Activated B cell treated with CpG ODN at 0.5 μM for 24 hours (primary cell): ENCODE data around the gene ADAMTS16. TPM values are rescaled to one million over a fixed set of nuclear protein-coding genes. Genes with fewer than 3 reads are reported as not detected.

ENCODE experiments used
- ATAC-seq: fragments of 200-7000 bp; cut with Tn5 transposase; one replicate; pipeline ENCODE4 v1.10.0; 2021; ENCODE audit warnings: low read depth, mild to moderate bottlenecking, moderate library complexity
- CTCF ChIA-PET: fragments of 350-600 bp; sonication (Branson Sonifier 250); formaldehyde crosslinking; loops from one replicate; lab custom pipeline; 2021; ENCODE audit warnings: antibody characterized with exemption; lab: Charles Lee
- POLR2A ChIA-PET: fragments of 350-600 bp; sonication (Branson Sonifier 250); formaldehyde crosslinking; loops from one replicate; lab custom pipeline; 2021; ENCODE audit warnings: antibody characterized with exemption; lab: Charles Lee
- DNase-seq: peaks from one replicate; pipeline ENCODE4 v3.0.0; 2022
- H3K27ac Mint-ChIP-seq: one replicate; pipeline ENCODE4 v1.8.0; 2020; ENCODE audit warnings: mixed read lengths
- H3K27me3 Mint-ChIP-seq: one replicate; pipeline ENCODE4 v1.8.0; 2021; ENCODE audit warnings: mixed read lengths
- H3K36me3 Mint-ChIP-seq: one replicate; pipeline ENCODE4 v1.8.0; 2021; ENCODE audit warnings: low read depth, mixed read lengths
- H3K4me1 Mint-ChIP-seq: one replicate; pipeline ENCODE4 v1.8.0; 2021; ENCODE audit warnings: mixed read lengths
- H3K4me3 Mint-ChIP-seq: one replicate; pipeline ENCODE4 v1.8.0; 2020; ENCODE audit warnings: mild to moderate bottlenecking, mixed read lengths
- H3K9me3 Mint-ChIP-seq: one replicate; pipeline ENCODE4 v1.8.0; 2020; ENCODE audit warnings: mixed read lengths
- CTCF ChIP-seq: fragments of 200-600 bp; IDR thresholded peaks from one replicate; pipeline ENCODE4 v1.8.0; 2022; ENCODE audit warnings: antibody characterized with exemption, mild to moderate bottlenecking
- intact Hi-C: fragments of 100-400 bp; cut with micrococcal nuclease; formaldehyde crosslinking; loops from one replicate; pipeline ENCODE4 v1.15.1; 2024
- total RNA-seq: library from RNA; stranded (reverse); gene quantifications from 2 replicates; pipeline ENCODE4 v1.2.3, GENCODE V29; 2022

The ADAMTS16 gene
- total RNA-seq, 1 donor from 2014 or later = not detected

GRCh38 chr5:5316334-5316733, 176.2 kb downstream of the ADAMTS16 start:
- ATAC-seq (no peak), DNase-seq (no peak)
- ChIA-PET POLR2A (no interaction called here), CTCF (no interaction called here)
- no peak overlapping the region for H3K4me3 Mint-ChIP-seq
- intact Hi-C loops = no loop called here
- no peak overlapping the region for H3K27ac Mint-ChIP-seq
- no peaks in the 10 kb centered on the region for H3K4me1 Mint-ChIP-seq
- no peaks in the 10 kb centered on the region for H3K27me3 Mint-ChIP-seq
- H3K9me3 Mint-ChIP-seq = peaks cover 11% of the 10 kb centered on the region
- no peak for TF ChIP-seq CTCF
- no peaks in the 10 kb centered on the region for H3K36me3 Mint-ChIP-seq

GRCh38 chr5:5317976-5318375, 177.8 kb downstream of the ADAMTS16 start:
- no peaks in the 10 kb centered on the region for H3K4me1 Mint-ChIP-seq
- no peaks in the 10 kb centered on the region for H3K27me3 Mint-ChIP-seq
- ATAC-seq = no peak
- no peak overlapping the region for H3K27ac Mint-ChIP-seq
- CTCF ChIA-PET = no interaction called here
- H3K36me3 Mint-ChIP-seq = no peaks in the 10 kb centered on the region
- POLR2A ChIA-PET = no interaction called here
- peaks cover 14% of the 10 kb centered on the region for H3K9me3 Mint-ChIP-seq
- no peak for TF ChIP-seq CTCF
- intact Hi-C loops = no loop called here
- H3K4me3 Mint-ChIP-seq = no peak overlapping the region
- DNase-seq = no peak

- peaks cover 14% of the 10 kb centered on the region for H3K9me3 Mint-ChIP-seq
- POLR2A ChIA-PET = no interaction called here
- intact Hi-C loops = no loop called here
- H3K4me3 Mint-ChIP-seq = no peak overlapping the region
- H3K4me1 Mint-ChIP-seq = no peaks in the 10 kb centered on the region
- DNase-seq (no peak), ATAC-seq (no peak)
- CTCF ChIA-PET = no interaction called here
- no peak for TF ChIP-seq CTCF
- no peaks in the 10 kb centered on the region for H3K36me3 Mint-ChIP-seq
- H3K27ac Mint-ChIP-seq = no peak overlapping the region
- no peaks in the 10 kb centered on the region for H3K27me3 Mint-ChIP-seq
These were observed 178.5 kb downstream of the ADAMTS16 start for GRCh38 chr5:5318426-5319190.

- ChIA-PET CTCF (no interaction called here), POLR2A (no interaction called here)
- no peaks in the 10 kb centered on the region for H3K36me3 Mint-ChIP-seq
- no peaks in the 10 kb centered on the region for H3K27me3 Mint-ChIP-seq
- no peak for TF ChIP-seq CTCF
- H3K4me1 Mint-ChIP-seq = no peaks in the 10 kb centered on the region
- H3K9me3 Mint-ChIP-seq = peaks cover 9% of the 10 kb centered on the region
- H3K27ac Mint-ChIP-seq = no peak overlapping the region
- H3K4me3 Mint-ChIP-seq = no peak overlapping the region
- DNase-seq = no peak
- no peak for ATAC-seq
- intact Hi-C loops = no loop called here
These were observed 180.1 kb downstream of the ADAMTS16 start for GRCh38 chr5:5320062-5320805.

GRCh38 chr5:5321137-5321536, 181.0 kb downstream of the ADAMTS16 start:
- no peak for ATAC-seq
- no peak for TF ChIP-seq CTCF
- peaks cover 6% of the 10 kb centered on the region for H3K9me3 Mint-ChIP-seq
- no peaks in the 10 kb centered on the region for H3K36me3 Mint-ChIP-seq
- no peaks in the 10 kb centered on the region for H3K4me1 Mint-ChIP-seq
- H3K27me3 Mint-ChIP-seq = no peaks in the 10 kb centered on the region
- H3K27ac Mint-ChIP-seq = no peak overlapping the region
- intact Hi-C loops = no loop called here
- CTCF ChIA-PET = no interaction called here
- POLR2A ChIA-PET = no interaction called here
- DNase-seq = no peak
- no peak overlapping the region for H3K4me3 Mint-ChIP-seq
